Psoas muscle (tissue), 8 donors: Measurements from ENCODE around the gene ZBTB42. TPM values are rescaled to one million over a fixed set of nuclear protein-coding genes. Genes with fewer than 3 reads are reported as not detected.
"Not testable (repeated sequence)": the region's sequence is repeated elsewhere in the genome, so short reads cannot be mapped to it uniquely, and the experiment has no call there.

Experiments
- ATAC-seq, 4 donors: fragments of 200-7000 bp; cut with Tn5 transposase; one replicate each; pipeline ENCODE4 v1.9.1; 2020; ENCODE audit warnings: moderate library complexity in 3 of 4, mild to moderate bottlenecking in 2 of 4
- DNase-seq, 2 donors: peaks; one replicate each; pipeline ENCODE4 v3.0.0-alpha.2; 2020
- H3K27ac ChIP-seq: fragments of 200-600 bp; one replicate; pipeline ENCODE4 v1.8.0; 2022
- H3K27me3 ChIP-seq, 3 donors: fragments of 200-600 bp in 1 of 3; one replicate each; pipeline versions ENCODE4 v1.6.1 to v1.8.0; 2013 to 2022; ENCODE audit warnings: low read length in 2 of 3, mild to moderate bottlenecking in 2 of 3, moderate library complexity in 1 of 3; ENCODE audit not compliant: insufficient read depth in 3 of 3
- H3K36me3 ChIP-seq, 2 donors: fragments of 200-600 bp in 1 of 2; one replicate each; pipeline versions ENCODE4 v1.6.1 to v1.8.0; 2013 to 2022; ENCODE audit warnings: low read depth in 1 of 2, mild to moderate bottlenecking in 1 of 2, moderate library complexity in 1 of 2; ENCODE audit not compliant: insufficient read depth in 1 of 2
- H3K4me1 ChIP-seq: fragments of 200-600 bp; one replicate; pipeline ENCODE4 v1.8.0; 2022
- H3K4me3 ChIP-seq: fragments of 200-600 bp; one replicate; pipeline ENCODE4 v1.8.0; 2022; ENCODE audit warnings: mild to moderate bottlenecking
- H3K9me3 ChIP-seq: fragments of 200-600 bp; one replicate; pipeline ENCODE4 v1.8.0; 2022
- WGBS, 3 donors: extraction: QIAGEN DNeasy Blood & Tissue Kit; methylation state at CpG; one replicate each; pipeline versions ENCODE4 v1.1.6 to v1.1.7; 2013; 5-methylcytosine and 5-hydroxymethylcytosine counted together
- intact Hi-C, 2 donors: fragments of 100-400 bp; cut with DNase I; formaldehyde crosslinking; loops; one replicate each; pipeline versions ENCODE4 v1.11.0 to v1.14.2; 2022
- polyA plus RNA-seq, 3 donors: library from polyadenylated mRNA; stranded (reverse); fragments of 200-250 nt; gene quantifications; one replicate each; pipeline ENCODE4 v1.2.3, GENCODE V29; 2013
- total RNA-seq, 4 donors: library from RNA; stranded (reverse); fragmentation: NEBNext Ultra II Directional in 2 of 4; extraction: Animal tissue kit (Norgen Biotek cat#: 25700) in 2 of 4; gene quantifications; one replicate each; pipeline versions ENCODE4 v1.2.1 to v1.2.4, GENCODE V29; 2021 to 2023
- TF ChIP-seq, protein P1 (sequence below): fragments of 200-600 bp; IDR thresholded peaks from one replicate; pipeline ENCODE4 v1.8.0; 2022; ENCODE audit warnings: antibody characterized with exemption
- donor health status: healthy with polysubstance abuse.
- donor health status: DM: no; HTN: no; CAD: no; lungs with moderate emphysema.
- donor health status: Bipolar disorder and iron deficiency.
- donor health status: healthy.
- donor health status: DM: yes; HTN: yes; CAD: no.
- donor health status: DM: no; HTN: no; CAD: no.
- donor health status: DM: no; HTN: no; CAD: no.
- donor health status: DM: yes; HTN: yes; CAD: no.

ZBTB42 gene
- total and polyA plus RNA-seq, 7 donors, result 4.2 to 7.4 (median 6.2) TPM

DNA sequence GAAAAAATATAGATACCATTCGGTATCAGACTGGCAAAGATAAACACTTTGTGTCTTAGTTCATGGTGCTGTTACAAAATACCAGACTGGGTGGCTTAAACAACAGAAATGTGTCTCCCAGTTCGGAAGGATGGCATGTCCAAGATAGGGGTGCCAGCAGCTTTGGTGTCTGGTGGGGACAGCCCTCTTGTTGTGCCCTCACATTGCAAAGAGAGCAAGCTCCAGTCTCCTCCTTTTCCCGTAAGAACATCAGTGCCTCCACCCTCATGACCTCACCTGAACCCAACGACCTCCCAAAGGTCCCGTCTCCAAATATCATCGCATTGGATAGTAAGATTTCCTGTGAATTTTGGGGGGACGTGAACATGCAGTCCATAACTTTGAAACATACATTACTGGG is 12.4 kb downstream of the ZBTB42 start:
- Histone ChIP-seq H3K36me3 (no peaks in the 10 kb centered on the region), H3K27ac (no peak overlapping the region), H3K4me1 (peaks cover 27% of the 10 kb centered on the region), H3K9me3 (no peaks in the 10 kb centered on the region), H3K27me3 (no peaks in the 10 kb centered on the region), H3K4me3 (no peak overlapping the region)
- WGBS, 3 donors, result 66 to 81% (median 66%) methylated on average over 7 of the region's 7 CpGs
- DNase-seq (no peak), ATAC-seq (no peak)
- TF ChIP-seq, protein P1, sequence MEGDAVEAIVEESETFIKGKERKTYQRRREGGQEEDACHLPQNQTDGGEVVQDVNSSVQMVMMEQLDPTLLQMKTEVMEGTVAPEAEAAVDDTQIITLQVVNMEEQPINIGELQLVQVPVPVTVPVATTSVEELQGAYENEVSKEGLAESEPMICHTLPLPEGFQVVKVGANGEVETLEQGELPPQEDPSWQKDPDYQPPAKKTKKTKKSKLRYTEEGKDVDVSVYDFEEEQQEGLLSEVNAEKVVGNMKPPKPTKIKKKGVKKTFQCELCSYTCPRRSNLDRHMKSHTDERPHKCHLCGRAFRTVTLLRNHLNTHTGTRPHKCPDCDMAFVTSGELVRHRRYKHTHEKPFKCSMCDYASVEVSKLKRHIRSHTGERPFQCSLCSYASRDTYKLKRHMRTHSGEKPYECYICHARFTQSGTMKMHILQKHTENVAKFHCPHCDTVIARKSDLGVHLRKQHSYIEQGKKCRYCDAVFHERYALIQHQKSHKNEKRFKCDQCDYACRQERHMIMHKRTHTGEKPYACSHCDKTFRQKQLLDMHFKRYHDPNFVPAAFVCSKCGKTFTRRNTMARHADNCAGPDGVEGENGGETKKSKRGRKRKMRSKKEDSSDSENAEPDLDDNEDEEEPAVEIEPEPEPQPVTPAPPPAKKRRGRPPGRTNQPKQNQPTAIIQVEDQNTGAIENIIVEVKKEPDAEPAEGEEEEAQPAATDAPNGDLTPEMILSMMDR, result no peak
- intact Hi-C loops, result no loop called here

DNA sequence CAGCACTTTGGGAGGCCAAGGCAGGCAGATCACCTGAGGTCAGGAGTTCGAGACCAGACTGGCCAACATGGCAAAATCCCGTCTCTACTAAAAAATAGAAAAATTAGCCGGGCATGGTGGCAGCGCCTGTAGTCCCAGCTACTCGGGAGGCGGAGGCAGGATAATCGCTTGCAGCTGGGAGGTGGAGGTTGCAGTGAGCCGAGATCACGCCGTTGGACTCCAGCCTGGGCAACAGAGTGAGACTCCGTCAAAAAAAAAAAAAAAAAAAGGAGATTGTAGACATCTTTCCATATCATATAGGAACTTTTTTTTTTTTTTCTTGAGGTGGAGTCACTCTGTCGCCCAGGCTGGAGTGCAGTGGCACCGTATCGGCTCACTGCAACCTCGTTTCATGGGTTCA is 13.8 kb downstream of the ZBTB42 start:
- ATAC-seq, DNase-seq, H3K36me3 ChIP-seq, intact Hi-C loops, H3K27me3 ChIP-seq, H3K9me3 ChIP-seq: not testable (repeated sequence)
- Histone ChIP-seq H3K4me3 (peak overlapping the region; percentile 93), H3K4me1 (peaks cover 27% of the 10 kb centered on the region), H3K27ac (peak overlapping the region; percentile 89)
- 78 to 82% (median 79%) methylated on average over 15 of the region's 15 CpGs for WGBS, 3 donors

DNA sequence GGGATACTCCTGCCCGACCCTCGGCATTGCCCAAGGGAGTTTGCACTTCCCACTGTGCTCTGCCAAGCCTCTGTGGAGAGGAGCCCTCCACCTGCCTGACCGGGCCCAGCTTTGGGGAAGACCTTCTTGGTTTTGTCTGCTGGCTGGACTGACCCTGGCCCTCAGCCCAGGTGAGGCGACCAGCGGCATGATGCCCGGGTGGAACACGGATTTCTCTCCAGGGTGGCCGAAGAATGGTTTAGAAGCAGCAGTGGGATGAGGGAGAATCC is 15.6 kb downstream of the ZBTB42 start:
- no peak for DNase-seq
- H3K36me3 ChIP-seq, result no peaks in the 10 kb centered on the region
- 1% methylated on average over 8 of the region's 8 CpGs for WGBS, 3 donors
- TF ChIP-seq, protein P1, result no peak
- peaks cover 27% of the 10 kb centered on the region for H3K4me1 ChIP-seq
- H3K27me3 ChIP-seq, result no peaks in the 10 kb centered on the region
- peak in 2 of 4 donors; percentile 11 to 35 for ATAC-seq
- H3K27ac ChIP-seq, result peak overlapping the region; percentile 89
- intact Hi-C loops, result no loop called here
- H3K9me3 ChIP-seq, result no peaks in the 10 kb centered on the region
- H3K4me3 ChIP-seq, result peak overlapping the region; percentile 93

DNA sequence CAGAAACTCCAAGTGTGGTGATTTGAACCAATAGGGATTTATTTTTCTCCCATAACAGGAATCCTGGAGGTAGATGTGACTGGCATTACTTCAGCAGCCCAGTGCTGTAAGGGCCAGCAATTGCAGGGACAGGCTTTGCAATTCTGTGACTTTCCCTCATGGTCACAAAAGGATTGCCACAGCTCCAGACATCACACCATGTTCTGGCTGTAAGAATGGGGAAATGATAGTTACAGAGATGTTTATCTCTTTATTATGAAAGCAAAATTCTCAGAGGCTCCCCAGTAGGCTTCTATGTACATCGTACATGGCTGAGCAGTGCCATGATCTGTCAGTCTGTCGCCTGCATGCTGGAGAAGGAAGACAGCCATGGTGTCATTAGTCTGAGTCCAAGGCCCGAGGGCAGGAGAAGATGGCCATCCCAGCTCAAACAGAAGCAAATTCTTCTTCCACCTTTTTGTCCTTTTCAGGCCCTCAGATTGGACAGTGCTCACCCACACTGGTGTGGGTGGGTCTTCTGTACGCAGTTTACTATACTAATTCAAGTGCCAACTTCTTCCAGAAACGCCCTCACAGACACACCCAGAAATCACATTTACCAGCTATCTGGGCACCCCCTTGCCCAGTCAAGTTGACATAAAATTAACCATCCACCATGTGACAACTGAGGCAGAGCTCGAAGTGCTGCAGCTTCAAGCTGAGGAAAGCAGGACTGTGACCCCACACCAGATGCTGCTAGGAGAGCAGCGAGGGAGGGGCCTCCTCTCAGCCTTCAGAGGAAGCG is 17.2 kb downstream of the ZBTB42 start:
- no peak for DNase-seq
- H3K27me3 ChIP-seq, result no peaks in the 10 kb centered on the region
- H3K36me3 ChIP-seq, result no peaks in the 10 kb centered on the region
- 93 to 97% (median 95%) methylated on average over 8 of the region's 8 CpGs for WGBS, 3 donors
- no peak overlapping the region for H3K4me3 ChIP-seq
- intact Hi-C loops, result no loop called here
- TF ChIP-seq, protein P1, result no peak
- peaks cover 27% of the 10 kb centered on the region for H3K4me1 ChIP-seq
- ATAC-seq, result no peak
- H3K27ac ChIP-seq, result no peak overlapping the region
- no peaks in the 10 kb centered on the region for H3K9me3 ChIP-seq

DNA sequence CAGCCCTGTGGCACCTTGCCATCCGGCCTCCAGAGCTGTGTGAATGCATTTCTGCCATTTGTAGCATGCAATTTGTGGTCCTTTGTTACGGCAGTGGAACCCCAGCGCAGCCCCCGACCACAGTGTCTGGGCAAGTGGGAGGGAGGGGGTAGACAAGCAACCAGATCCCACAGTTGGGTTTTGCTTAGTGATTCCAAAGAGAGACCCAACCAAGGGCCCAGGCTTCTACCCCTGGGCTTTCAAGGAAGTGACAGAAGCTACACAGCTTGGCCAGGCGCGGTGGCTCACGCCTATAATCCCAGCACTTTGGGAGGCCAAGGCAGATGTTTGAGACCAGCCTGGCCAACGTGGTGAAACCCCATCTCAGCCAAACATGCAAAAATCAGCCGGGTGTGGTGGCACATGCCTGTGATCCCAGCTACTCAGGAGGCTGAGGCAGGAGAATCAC is 17.8 kb downstream of the ZBTB42 start:
- peaks cover 23% of the 10 kb centered on the region for H3K4me1 ChIP-seq
- DNase-seq (no peak), ATAC-seq (no peak)
- H3K4me3 ChIP-seq, result no peak overlapping the region
- TF ChIP-seq, protein P1, result no peak
- H3K27ac ChIP-seq, result no peak overlapping the region
- intact Hi-C loops, result no loop called here
- no peaks in the 10 kb centered on the region for H3K27me3 ChIP-seq
- 70 to 76% (median 73%) methylated on average over 9 of the region's 9 CpGs for WGBS, 3 donors
- no peaks in the 10 kb centered on the region for H3K9me3 ChIP-seq
- no peaks in the 10 kb centered on the region for H3K36me3 ChIP-seq
